ENCODE measurements around the gene NPLOC4. TPM values are rescaled to one million over a fixed set of nuclear protein-coding genes. Genes with fewer than 3 reads are reported as not detected.

NPLOC4 gene
- total and polyA plus RNA-seq, 4 donors = 23.5 to 67.4 (median 50.6) TPM

DNA sequence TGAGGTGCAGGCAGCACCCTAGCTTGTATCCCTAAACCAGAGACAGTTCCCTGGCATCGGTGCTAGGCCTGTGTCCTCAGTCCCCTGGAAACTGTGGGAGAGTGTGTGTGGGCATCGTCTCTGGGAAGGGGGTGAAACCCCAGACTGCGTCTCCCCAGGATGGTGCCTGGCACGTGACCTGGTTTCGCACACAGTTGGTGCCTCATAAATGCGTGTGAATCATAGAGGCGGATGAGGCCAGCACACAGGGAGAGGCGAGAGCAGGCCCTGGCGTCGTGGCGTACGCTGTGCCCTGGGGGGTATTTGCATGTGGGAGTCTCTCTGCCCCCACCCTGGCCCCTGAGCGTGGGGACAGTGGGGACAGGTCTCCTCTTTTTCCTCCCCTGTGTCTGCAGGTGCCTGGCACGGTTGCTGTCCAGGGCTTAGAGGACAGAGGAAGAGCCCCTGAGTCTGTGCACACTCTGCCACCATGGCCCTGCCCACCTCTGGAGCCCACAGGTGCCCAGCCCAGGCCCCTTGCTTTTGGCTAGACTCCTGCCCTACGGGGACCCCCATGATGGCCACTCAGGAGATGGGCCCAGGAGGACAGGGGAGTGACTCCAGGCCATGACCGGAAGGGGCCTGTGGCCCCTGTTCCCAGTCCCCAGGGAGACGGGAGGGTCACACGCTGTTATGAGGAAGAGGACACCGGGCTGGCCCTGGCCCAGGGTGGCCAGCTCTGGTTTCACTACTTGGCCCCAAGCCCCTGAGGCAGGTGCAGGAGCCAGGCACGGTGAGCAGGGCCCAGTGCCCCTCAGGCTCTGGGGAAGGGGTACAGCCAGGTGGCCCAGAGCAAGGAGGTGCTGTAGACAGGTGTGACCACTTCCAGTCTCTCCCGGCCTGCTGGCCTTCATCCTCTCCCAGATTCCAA is 110.0 kb downstream of the NPLOC4 start:
- 90% methylated on average over 21 of the region's 21 CpGs for WGBS

More for the DNA sequence above, 110.0 kb downstream of the NPLOC4 start:
- Histone ChIP-seq H3K9ac (ENCODE audit: low read depth in 1 of 2, low read length in 2 of 2) (no peak overlapping the region), H3K4me3 (ENCODE audit: low read depth in 1 of 3, low read length in 3 of 3) (no peak overlapping the region), H3K27ac (ENCODE audit: low read depth in 1 of 2, low read length in 2 of 2) (no peak overlapping the region), H3K4me1 (ENCODE audit: control insufficient read depth in 4 of 4, insufficient read depth in 4 of 4, low read length in 3 of 4) (no peaks in the 10 kb centered on the region), H3K9me3 (ENCODE audit: control insufficient read depth in 4 of 4, low read length in 3 of 4) (no peaks in the 10 kb centered on the region), H3K27me3 (ENCODE audit: control insufficient read depth in 4 of 4, insufficient read depth in 4 of 4, low read length in 3 of 4) (no peaks in the 10 kb centered on the region), H3K36me3 (ENCODE audit: control insufficient read depth in 4 of 4, insufficient read depth in 3 of 4, low read depth in 1 of 4, low read length in 3 of 4) (no peaks in the 10 kb centered on the region)
- TF ChIP-seq SP1 (IDR thresholded peaks at IDR 0.05) (no peak), REST (IDR thresholded peaks at IDR 0.05) (no peak), HNF4A (conservative IDR thresholded peaks at IDR 0.05) (no peak), JUND (IDR thresholded peaks at IDR 0.05) (no peak), TAF1 (conservative IDR thresholded peaks at IDR 0.05) (no peak), EGR1 (IDR thresholded peaks at IDR 0.05; ENCODE audit: low read depth in 2 of 2) (no peak), RXRA (IDR thresholded peaks at IDR 0.05) (no peak), NR2F2 (IDR thresholded peaks at IDR 0.05) (no peak), FOXA2 (IDR thresholded peaks at IDR 0.05) (no peak), GABPA (IDR thresholded peaks at IDR 0.05 in 1 of 2, conservative IDR thresholded peaks at IDR 0.05 in 1 of 2) (no peak), RAD21 (IDR thresholded peaks at IDR 0.05) (no peak), FOXA1 (IDR thresholded peaks at IDR 0.05) (no peak), YY1 (IDR thresholded peaks at IDR 0.05) (no peak), HNF4G (IDR thresholded peaks at IDR 0.05) (no peak)
- TF ChIP-seq, protein P1, sequence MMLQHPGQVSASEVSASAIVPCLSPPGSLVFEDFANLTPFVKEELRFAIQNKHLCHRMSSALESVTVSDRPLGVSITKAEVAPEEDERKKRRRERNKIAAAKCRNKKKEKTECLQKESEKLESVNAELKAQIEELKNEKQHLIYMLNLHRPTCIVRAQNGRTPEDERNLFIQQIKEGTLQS (IDR thresholded peaks at IDR 0.05) = no peak
- TF ChIP-seq, protein P2, sequence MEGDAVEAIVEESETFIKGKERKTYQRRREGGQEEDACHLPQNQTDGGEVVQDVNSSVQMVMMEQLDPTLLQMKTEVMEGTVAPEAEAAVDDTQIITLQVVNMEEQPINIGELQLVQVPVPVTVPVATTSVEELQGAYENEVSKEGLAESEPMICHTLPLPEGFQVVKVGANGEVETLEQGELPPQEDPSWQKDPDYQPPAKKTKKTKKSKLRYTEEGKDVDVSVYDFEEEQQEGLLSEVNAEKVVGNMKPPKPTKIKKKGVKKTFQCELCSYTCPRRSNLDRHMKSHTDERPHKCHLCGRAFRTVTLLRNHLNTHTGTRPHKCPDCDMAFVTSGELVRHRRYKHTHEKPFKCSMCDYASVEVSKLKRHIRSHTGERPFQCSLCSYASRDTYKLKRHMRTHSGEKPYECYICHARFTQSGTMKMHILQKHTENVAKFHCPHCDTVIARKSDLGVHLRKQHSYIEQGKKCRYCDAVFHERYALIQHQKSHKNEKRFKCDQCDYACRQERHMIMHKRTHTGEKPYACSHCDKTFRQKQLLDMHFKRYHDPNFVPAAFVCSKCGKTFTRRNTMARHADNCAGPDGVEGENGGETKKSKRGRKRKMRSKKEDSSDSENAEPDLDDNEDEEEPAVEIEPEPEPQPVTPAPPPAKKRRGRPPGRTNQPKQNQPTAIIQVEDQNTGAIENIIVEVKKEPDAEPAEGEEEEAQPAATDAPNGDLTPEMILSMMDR (IDR thresholded peaks at IDR 0.05; ENCODE audit: low read depth, low read length, missing input control) = no peak
- TF ChIP-seq, protein P3, sequence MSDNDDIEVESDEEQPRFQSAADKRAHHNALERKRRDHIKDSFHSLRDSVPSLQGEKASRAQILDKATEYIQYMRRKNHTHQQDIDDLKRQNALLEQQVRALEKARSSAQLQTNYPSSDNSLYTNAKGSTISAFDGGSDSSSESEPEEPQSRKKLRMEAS (IDR thresholded peaks at IDR 0.05) = no peak
- TF ChIP-seq, protein P4, sequence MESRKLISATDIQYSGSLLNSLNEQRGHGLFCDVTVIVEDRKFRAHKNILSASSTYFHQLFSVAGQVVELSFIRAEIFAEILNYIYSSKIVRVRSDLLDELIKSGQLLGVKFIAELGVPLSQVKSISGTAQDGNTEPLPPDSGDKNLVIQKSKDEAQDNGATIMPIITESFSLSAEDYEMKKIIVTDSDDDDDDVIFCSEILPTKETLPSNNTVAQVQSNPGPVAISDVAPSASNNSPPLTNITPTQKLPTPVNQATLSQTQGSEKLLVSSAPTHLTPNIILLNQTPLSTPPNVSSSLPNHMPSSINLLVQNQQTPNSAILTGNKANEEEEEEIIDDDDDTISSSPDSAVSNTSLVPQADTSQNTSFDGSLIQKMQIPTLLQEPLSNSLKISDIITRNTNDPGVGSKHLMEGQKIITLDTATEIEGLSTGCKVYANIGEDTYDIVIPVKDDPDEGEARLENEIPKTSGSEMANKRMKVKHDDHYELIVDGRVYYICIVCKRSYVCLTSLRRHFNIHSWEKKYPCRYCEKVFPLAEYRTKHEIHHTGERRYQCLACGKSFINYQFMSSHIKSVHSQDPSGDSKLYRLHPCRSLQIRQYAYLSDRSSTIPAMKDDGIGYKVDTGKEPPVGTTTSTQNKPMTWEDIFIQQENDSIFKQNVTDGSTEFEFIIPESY (IDR thresholded peaks at IDR 0.05) = no peak
- no peak for DNase-seq (ENCODE audit: low spot score)
